PC-9 (cell line): Measurements from ENCODE around the gene SEBOX.

ENCODE experiments used
- CTCF ChIP-seq: fragments of 200-600 bp; sonication (generic); conservative IDR thresholded peaks from 2 replicates; pipeline ENCODE4 v1.6.1; 2017; ENCODE audit warnings: mixed run types, antibody characterized with exemption, mild to moderate bottlenecking, moderate library complexity
- EZH2 ChIP-seq: fragments of 200-600 bp; sonication (generic); IDR thresholded peaks from 2 replicates; pipeline ENCODE4 v1.8.0; 2017; ENCODE audit warnings: antibody characterized with exemption, low read depth

DNA sequence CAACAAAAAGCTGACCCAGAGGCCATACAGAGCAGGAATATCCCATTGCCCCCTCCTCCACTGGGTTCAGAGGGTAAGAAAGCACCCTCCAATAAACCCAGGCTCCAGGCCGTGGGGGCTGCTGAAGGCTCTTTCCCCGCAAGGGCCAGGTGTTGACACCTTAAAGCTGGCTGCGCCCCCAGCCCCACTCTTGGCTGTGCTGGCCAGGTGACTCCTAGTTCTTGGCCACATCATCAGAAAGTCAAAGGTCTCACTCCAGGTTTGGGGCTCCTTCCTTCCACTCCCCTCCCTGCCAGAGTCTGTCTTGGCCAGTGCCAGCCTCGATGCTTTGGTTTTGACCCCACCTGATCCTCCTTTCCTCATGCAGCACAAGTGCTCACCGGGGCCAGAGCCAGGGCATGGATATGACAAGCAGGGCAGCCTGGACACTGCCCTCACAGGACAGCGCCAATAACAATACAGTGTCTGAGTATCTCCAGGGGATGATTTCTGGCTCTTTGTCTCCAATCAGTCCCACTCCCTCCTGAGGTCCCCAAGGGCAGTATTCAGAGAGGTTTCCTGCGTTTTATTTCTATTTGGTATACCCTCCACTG, 32.8 kb upstream of the SEBOX start:
- no peak for TF ChIP-seq CTCF
- TF ChIP-seq EZH2: no peak
